ACC112 (cell line): ENCODE measurements around the gene EEPD1.

ENCODE experiments used
- H2AFZ ChIP-seq: fragments of 200-600 bp; sonication (generic); one replicate; pipeline ENCODE4 v1.6.0; 2017; ENCODE audit warnings: antibody characterized with exemption, low read length; ENCODE audit not compliant: unreplicated experiment
- H3K27ac ChIP-seq: fragments of 200-600 bp; sonication (generic); 2 replicates; pipeline ENCODE4 v1.5.1; 2014; ENCODE audit warnings: low read depth, mild to moderate bottlenecking, antibody characterized with exemption, low read length, moderate library complexity
- H3K27me3 ChIP-seq: fragments of 200-600 bp; sonication (generic); 2 replicates; pipeline ENCODE4 v1.6.1; 2014; ENCODE audit warnings: mild to moderate bottlenecking, antibody characterized with exemption, low read length, moderate library complexity, mixed read lengths; ENCODE audit not compliant: insufficient read depth
- H3K36me3 ChIP-seq: fragments of 200-600 bp; sonication (generic); 2 replicates; pipeline ENCODE4 v1.6.1; 2016; ENCODE audit warnings: mild to moderate bottlenecking, antibody characterized with exemption, low read length, moderate library complexity, mixed read lengths; ENCODE audit not compliant: insufficient read depth
- H3K4me1 ChIP-seq: fragments of 200-600 bp; sonication (generic); one replicate; pipeline ENCODE4 v1.6.1; 2016; ENCODE audit warnings: low read length, mixed read lengths; ENCODE audit not compliant: insufficient read depth, unreplicated experiment, control insufficient read depth
- H3K4me3 ChIP-seq: fragments of 200-600 bp; sonication (generic); 2 replicates; pipeline ENCODE4 v1.5.1; 2014; ENCODE audit warnings: mild to moderate bottlenecking, low read depth, low read length
- H3K79me2 ChIP-seq: fragments of 200-600 bp; sonication (generic); one replicate; pipeline ENCODE4 v1.6.0; 2016; ENCODE audit warnings: low read length; ENCODE audit not compliant: control insufficient read depth, unreplicated experiment, insufficient read depth

EEPD1 gene

GRCh38 chr7:36305226-36305625 is 152.2 kb downstream of the EEPD1 start:
- H3K4me3 ChIP-seq, result no peak overlapping the region
- peaks cover 39% of the 10 kb centered on the region for H3K4me1 ChIP-seq
- no peak overlapping the region for H2AFZ ChIP-seq
- no peaks in the 10 kb centered on the region for H3K27me3 ChIP-seq
- H3K36me3 ChIP-seq, result no peaks in the 10 kb centered on the region
- H3K79me2 ChIP-seq, result no peaks in the 10 kb centered on the region
- H3K27ac ChIP-seq, result no peak overlapping the region

GRCh38 chr7:36305648-36306047 is 152.6 kb downstream of the EEPD1 start:
- Histone ChIP-seq H3K27me3 (no peaks in the 10 kb centered on the region), H3K79me2 (no peaks in the 10 kb centered on the region), H2AFZ (no peak overlapping the region), H3K27ac (no peak overlapping the region), H3K4me3 (no peak overlapping the region), H3K36me3 (no peaks in the 10 kb centered on the region), H3K4me1 (peaks cover 38% of the 10 kb centered on the region)

GRCh38 chr7:36306222-36306621 is 153.2 kb downstream of the EEPD1 start:
- no peak overlapping the region for H3K4me3 ChIP-seq
- H3K4me1 ChIP-seq, result peaks cover 33% of the 10 kb centered on the region
- no peaks in the 10 kb centered on the region for H3K27me3 ChIP-seq
- no peak overlapping the region for H3K27ac ChIP-seq
- no peak overlapping the region for H2AFZ ChIP-seq
- no peaks in the 10 kb centered on the region for H3K36me3 ChIP-seq
- H3K79me2 ChIP-seq, result no peaks in the 10 kb centered on the region

- no peaks in the 10 kb centered on the region for H3K36me3 ChIP-seq
- no peaks in the 10 kb centered on the region for H3K79me2 ChIP-seq
- peaks cover 30% of the 10 kb centered on the region for H3K4me1 ChIP-seq
These were observed 153.7 kb downstream of the EEPD1 start for GRCh38 chr7:36306722-36307121.

GRCh38 chr7:36308031-36308430 is 155.0 kb downstream of the EEPD1 start:
- no peaks in the 10 kb centered on the region for H3K79me2 ChIP-seq
- H3K27ac ChIP-seq, result no peak overlapping the region
- no peak overlapping the region for H3K4me3 ChIP-seq
- no peak overlapping the region for H2AFZ ChIP-seq
- no peaks in the 10 kb centered on the region for H3K27me3 ChIP-seq
- peaks cover 17% of the 10 kb centered on the region for H3K4me1 ChIP-seq
- no peaks in the 10 kb centered on the region for H3K36me3 ChIP-seq

More at GRCh38 chr7:36306722-36307121, 153.7 kb downstream of the EEPD1 start:
- H2AFZ ChIP-seq, result no peak overlapping the region
- H3K27ac ChIP-seq, result no peak overlapping the region
- H3K4me3 ChIP-seq, result no peak overlapping the region
- H3K27me3 ChIP-seq, result no peaks in the 10 kb centered on the region

- Histone ChIP-seq H2AFZ (no peak overlapping the region), H3K79me2 (no peaks in the 10 kb centered on the region), H3K36me3 (no peaks in the 10 kb centered on the region), H3K4me1 (peaks cover 6% of the 10 kb centered on the region), H3K27me3 (peaks cover 9% of the 10 kb centered on the region; the same call in 1 of the 2 replicates), H3K4me3 (no peak overlapping the region), H3K27ac (no peak overlapping the region)
These were observed 156.2 kb downstream of the EEPD1 start for GRCh38 chr7:36309301-36309700.

- Histone ChIP-seq H3K4me3 (no peak overlapping the region), H3K4me1 (peaks cover 2% of the 10 kb centered on the region), H3K27me3 (peaks cover 13% of the 10 kb centered on the region; the same call in 1 of the 2 replicates), H3K36me3 (no peaks in the 10 kb centered on the region), H3K27ac (no peak overlapping the region), H2AFZ (no peak overlapping the region), H3K79me2 (no peaks in the 10 kb centered on the region)
These were observed 156.7 kb downstream of the EEPD1 start for GRCh38 chr7:36309716-36310115.

- no peaks in the 10 kb centered on the region for H3K79me2 ChIP-seq
- no peaks in the 10 kb centered on the region for H3K36me3 ChIP-seq
- peaks cover 13% of the 10 kb centered on the region; the same call in 1 of the 2 replicates for H3K27me3 ChIP-seq
- H3K27ac ChIP-seq, result no peak overlapping the region
- H2AFZ ChIP-seq, result no peak overlapping the region
- no peak overlapping the region for H3K4me3 ChIP-seq
- no peaks in the 10 kb centered on the region for H3K4me1 ChIP-seq
These were observed 157.8 kb downstream of the EEPD1 start for GRCh38 chr7:36310897-36311296.

- Histone ChIP-seq H3K79me2 (no peaks in the 10 kb centered on the region), H3K36me3 (no peaks in the 10 kb centered on the region), H3K4me1 (no peaks in the 10 kb centered on the region), H2AFZ (no peak overlapping the region), H3K27ac (no peak overlapping the region), H3K4me3 (no peak overlapping the region), H3K27me3 (peaks cover 13% of the 10 kb centered on the region; the same call in 1 of the 2 replicates)
These were observed 158.5 kb downstream of the EEPD1 start for GRCh38 chr7:36311539-36311938.

GRCh38 chr7:36312064-36312914 is 159.2 kb downstream of the EEPD1 start:
- Histone ChIP-seq H3K36me3 (no peaks in the 10 kb centered on the region), H3K79me2 (no peaks in the 10 kb centered on the region), H3K27me3 (peaks cover 13% of the 10 kb centered on the region; the same call in 1 of the 2 replicates), H3K4me3 (no peak overlapping the region), H3K4me1 (no peaks in the 10 kb centered on the region), H2AFZ (no peak overlapping the region), H3K27ac (no peak overlapping the region)

- Histone ChIP-seq H3K79me2 (no peaks in the 10 kb centered on the region), H3K27ac (no peak overlapping the region), H2AFZ (no peak overlapping the region), H3K4me1 (no peaks in the 10 kb centered on the region), H3K4me3 (no peak overlapping the region), H3K36me3 (no peaks in the 10 kb centered on the region), H3K27me3 (peaks cover 13% of the 10 kb centered on the region; the same call in 1 of the 2 replicates)
These were observed 159.9 kb downstream of the EEPD1 start for GRCh38 chr7:36312915-36313334.
